Breast epithelium (tissue), 3 donors: ENCODE results near the gene RAPGEF4.

Experiments used
- POLR2AphosphoS5 ChIP-seq, 3 donors: sonication (generic); formaldehyde crosslinking; IDR thresholded peaks; one replicate each; pipeline ENCODE4 v1.6.1; 2017; ENCODE audit warnings: antibody characterized with exemption in 3 of 3
- TF ChIP-seq, protein P1 (sequence below), 3 donors: fragments of 450-650 bp; IDR thresholded peaks; one replicate each; pipeline ENCODE4 v1.5.1; 2016 to 2017; ENCODE audit warnings: antibody characterized with exemption in 3 of 3, mild to moderate bottlenecking in 3 of 3, moderate library complexity in 3 of 3

DNA sequence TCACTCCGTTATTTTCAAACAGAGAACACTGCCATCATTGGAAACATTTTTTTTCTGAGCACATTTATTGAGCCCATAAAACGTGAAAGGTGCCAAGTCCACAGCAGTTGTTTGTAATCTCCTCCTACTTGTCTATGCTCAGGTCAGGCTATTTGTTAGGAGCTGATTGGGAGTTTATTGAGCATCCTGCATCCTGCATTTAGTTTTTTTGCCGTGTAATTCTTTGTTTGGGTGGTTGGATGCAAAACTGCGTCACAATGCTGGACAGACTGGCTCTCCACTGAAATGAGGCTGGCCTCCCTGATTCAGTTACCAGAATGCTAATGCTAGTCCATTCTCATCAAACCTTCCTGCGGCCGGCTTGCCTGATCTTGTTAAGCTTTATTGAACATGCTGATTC is 71.4 kb downstream of the RAPGEF4 start:
- TF ChIP-seq, protein P1, sequence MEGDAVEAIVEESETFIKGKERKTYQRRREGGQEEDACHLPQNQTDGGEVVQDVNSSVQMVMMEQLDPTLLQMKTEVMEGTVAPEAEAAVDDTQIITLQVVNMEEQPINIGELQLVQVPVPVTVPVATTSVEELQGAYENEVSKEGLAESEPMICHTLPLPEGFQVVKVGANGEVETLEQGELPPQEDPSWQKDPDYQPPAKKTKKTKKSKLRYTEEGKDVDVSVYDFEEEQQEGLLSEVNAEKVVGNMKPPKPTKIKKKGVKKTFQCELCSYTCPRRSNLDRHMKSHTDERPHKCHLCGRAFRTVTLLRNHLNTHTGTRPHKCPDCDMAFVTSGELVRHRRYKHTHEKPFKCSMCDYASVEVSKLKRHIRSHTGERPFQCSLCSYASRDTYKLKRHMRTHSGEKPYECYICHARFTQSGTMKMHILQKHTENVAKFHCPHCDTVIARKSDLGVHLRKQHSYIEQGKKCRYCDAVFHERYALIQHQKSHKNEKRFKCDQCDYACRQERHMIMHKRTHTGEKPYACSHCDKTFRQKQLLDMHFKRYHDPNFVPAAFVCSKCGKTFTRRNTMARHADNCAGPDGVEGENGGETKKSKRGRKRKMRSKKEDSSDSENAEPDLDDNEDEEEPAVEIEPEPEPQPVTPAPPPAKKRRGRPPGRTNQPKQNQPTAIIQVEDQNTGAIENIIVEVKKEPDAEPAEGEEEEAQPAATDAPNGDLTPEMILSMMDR (IDR thresholded peaks at IDR 0.05) = no peak
- no peak for TF ChIP-seq POLR2AphosphoS5 (IDR thresholded peaks at IDR 0.05)
